SK-N-MC (cell line): ENCODE data around the gene C16orf92.

ENCODE experiments used
- DNase-seq: peaks from one replicate; pipeline ENCODE4 v3.0.0-alpha.2; 2011; ENCODE audit warnings: low read depth, low spot score
- H3K27ac ChIP-seq: fragments of 200-600 bp; sonication (generic); 2 replicates; pipeline ENCODE4 v1.5.1; 2016; ENCODE audit warnings: mixed run types
- H3K36me3 ChIP-seq: fragments of 200-600 bp; sonication (generic); 2 replicates; pipeline ENCODE4 v1.6.1; 2017; ENCODE audit warnings: antibody characterized with exemption, low read length, mixed read lengths; ENCODE audit not compliant: insufficient read depth
- H3K4me3 ChIP-seq: fragments of 200-600 bp; sonication (generic); 2 replicates; pipeline ENCODE4 v1.5.1; 2016
- H3K9ac ChIP-seq: fragments of 200-600 bp; sonication (generic); 2 replicates; pipeline ENCODE4 v1.8.0; 2017; ENCODE audit warnings: mixed run types, mixed read lengths; ENCODE audit not compliant: insufficient read length
- H3K9me3 ChIP-seq: fragments of 200-600 bp; sonication (generic); 2 replicates; pipeline ENCODE4 v1.6.1; 2017; ENCODE audit warnings: low read depth, mild to moderate bottlenecking, antibody characterized with exemption, low read length, moderate library complexity, mixed read lengths
- EZH2 ChIP-seq: fragments of 200-600 bp; sonication (generic); IDR thresholded peaks from one replicate; pipeline ENCODE4 v1.6.1; 2017; ENCODE audit warnings: antibody characterized with exemption
- FOXP2 ChIP-seq: optimal IDR thresholded peaks from 2 replicates; pipeline ENCODE3; 2011; ENCODE audit warnings: mild to moderate bottlenecking, moderate library complexity; ENCODE audit not compliant: insufficient read depth; ENCODE audit errors: extremely low read length, control extremely low read depth
- POLR2AphosphoS5 ChIP-seq: IDR thresholded peaks from 2 replicates; pipeline ENCODE4 v1.6.1; 2012; ENCODE audit warnings: mild to moderate bottlenecking, low read depth, low read length, borderline replicate concordance

C16orf92 gene

DNA sequence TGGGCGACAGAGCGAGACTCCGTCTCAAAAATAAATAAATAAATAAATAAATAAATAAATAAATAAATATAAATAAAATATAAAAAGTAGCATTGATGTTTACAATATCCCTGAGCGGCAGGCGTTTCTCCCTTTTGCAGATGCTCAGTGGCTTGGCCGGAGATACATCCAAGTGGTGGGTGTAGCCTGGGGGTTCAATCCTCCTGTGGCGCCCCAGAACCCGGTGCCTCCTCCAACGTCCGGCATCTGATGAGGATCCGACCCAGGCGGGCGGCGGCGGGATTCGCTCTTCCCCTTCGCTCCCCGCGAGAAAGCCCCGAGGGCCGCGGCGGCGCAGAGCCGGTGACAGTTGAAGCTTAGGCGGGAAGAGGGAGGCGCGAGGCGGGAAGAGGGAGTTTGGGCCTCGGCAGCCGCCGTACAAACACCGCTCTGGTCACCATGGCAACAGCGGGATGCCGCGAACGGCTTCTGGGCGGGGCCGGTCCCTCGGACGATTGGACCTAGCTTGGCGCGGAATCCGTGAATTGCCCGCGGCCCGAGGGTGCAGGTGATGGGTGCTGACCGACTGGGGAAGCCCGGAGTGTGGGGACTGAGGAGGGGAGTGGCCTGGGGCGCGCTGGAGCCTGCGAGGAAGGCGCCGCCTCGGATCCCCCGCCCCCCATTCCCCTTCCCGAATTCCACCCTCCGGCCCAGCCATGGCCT lies 29.8 kb downstream of the C16orf92 start:
- Histone ChIP-seq H3K9ac (peak overlapping the region; percentile 79), H3K36me3 (peaks cover 15% of the 10 kb centered on the region; the same call in 1 of the 2 replicates), H3K4me3 (peak overlapping the region; percentile 97), H3K27ac (peak overlapping the region; percentile 89), H3K9me3 (no peaks in the 10 kb centered on the region)
- TF ChIP-seq POLR2AphosphoS5 (no peak; the same call in 1 of the 2 replicates), FOXP2 (no peak), EZH2 (no peak)
- DNase-seq, result peak; percentile 28

DNA sequence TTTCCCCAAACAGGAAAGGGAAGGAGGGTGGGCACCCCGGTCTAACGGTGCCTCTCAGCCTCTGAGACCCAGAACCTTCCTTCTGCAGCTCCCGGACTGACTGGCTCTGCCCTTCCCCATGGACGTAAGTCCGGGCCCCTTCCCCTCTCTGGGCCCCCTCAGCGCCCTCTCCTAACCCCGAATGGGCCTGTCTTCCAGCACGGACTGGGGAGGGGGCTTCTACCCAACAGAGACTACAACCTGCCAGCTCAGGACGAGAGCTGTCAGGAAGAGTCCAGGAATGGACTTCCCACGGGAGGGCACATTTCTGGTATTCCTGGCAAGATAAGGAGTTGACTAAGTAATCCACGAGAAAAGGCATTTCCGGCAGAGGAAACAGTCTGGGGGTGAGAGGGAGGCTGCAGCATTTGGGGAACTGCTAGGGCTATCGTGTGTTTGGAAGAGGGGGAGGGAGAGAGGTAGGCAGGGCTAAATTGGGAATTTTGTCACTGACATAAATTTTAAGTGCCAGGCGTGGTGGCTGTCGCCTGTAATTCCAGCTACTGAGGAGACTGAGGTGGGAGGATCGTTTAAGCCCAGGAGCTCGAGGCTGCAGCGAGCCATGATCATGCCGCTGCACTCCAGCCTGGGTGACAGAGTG lies 30.5 kb downstream of the C16orf92 start:
- peak overlapping the region; percentile 97 for H3K4me3 ChIP-seq
- TF ChIP-seq EZH2, result no peak
- 0 out of 2 replicates have a peak, but pooled peaks have one; percentile 23 for TF ChIP-seq POLR2AphosphoS5
- peak; percentile 24 for TF ChIP-seq FOXP2
- peaks cover 19% of the 10 kb centered on the region; the same call in 1 of the 2 replicates for H3K36me3 ChIP-seq
- peak; percentile 73 for DNase-seq
- H3K9ac ChIP-seq, result peak overlapping the region; percentile 79
- peak overlapping the region; percentile 89 for H3K27ac ChIP-seq
- H3K9me3 ChIP-seq, result no peaks in the 10 kb centered on the region

DNA sequence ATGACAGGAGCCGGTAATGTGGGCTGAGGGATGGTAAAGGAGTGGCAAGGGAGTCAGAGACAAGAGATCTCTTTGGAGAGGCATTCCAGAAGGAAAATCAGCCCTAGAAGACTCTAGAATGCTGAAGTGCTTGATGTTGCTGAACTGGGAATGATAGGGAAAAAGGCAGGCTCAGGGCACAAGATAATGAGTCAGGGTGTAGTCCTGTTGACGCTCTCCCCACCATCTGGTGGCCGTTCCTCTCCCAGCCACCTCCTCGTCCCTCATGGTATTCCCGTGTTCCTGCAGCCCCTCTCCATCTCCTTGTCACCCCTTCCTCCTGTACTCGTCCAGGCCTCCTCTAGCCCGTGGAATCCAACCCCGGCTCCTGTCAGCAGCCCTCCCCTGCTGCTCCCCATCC lies 31.5 kb downstream of the C16orf92 start:
- no peak overlapping the region for H3K27ac ChIP-seq
- no peak for DNase-seq
- TF ChIP-seq EZH2 (no peak), POLR2AphosphoS5 (no peak), FOXP2 (no peak)
- H3K4me3 ChIP-seq, result no peak overlapping the region; the same call in 1 of the 2 replicates
- H3K9ac ChIP-seq, result no peak overlapping the region
- no peaks in the 10 kb centered on the region for H3K9me3 ChIP-seq
- peaks cover 23% of the 10 kb centered on the region; the same call in 1 of the 2 replicates for H3K36me3 ChIP-seq

DNA sequence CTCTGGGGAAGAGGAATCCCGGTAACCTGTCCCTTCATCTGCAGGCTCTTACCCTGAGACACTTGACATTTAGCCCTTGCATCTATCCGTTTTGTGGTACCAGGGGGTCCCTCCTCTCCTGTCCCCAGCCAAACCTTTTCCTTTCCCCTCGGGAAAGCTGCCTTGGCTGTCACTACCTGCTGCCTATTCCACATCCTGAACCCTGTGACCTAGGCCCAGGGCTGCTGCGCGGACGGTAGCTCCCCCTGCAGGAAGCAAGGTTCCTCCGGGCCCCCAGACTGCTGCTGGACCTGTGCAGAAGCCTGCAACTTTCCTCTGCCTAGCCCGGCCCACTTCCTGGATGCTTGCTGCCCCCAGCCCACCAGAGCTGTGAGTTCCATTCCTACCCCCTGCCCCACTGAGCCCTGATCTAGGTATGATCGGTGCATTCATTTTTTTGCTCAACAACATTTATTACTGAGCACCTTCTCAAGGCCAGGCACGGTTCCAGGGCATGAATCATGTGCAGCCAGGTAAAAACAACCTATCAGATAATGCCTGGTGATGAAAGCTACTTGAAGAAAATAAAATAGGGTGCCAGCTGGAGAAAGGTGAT lies 32.1 kb downstream of the C16orf92 start:
- Histone ChIP-seq H3K4me3 (no peak overlapping the region), H3K9me3 (no peaks in the 10 kb centered on the region), H3K36me3 (peaks cover 29% of the 10 kb centered on the region; the same call in 1 of the 2 replicates), H3K9ac (no peak overlapping the region), H3K27ac (no peak overlapping the region)
- DNase-seq, result no peak
- TF ChIP-seq FOXP2 (no peak), POLR2AphosphoS5 (no peak), EZH2 (no peak)

GRCh38 chr16:30060346-30060745 lies 37.3 kb downstream of the C16orf92 start:
- Histone ChIP-seq H3K27ac (peak overlapping the region; percentile 61), H3K9me3 (no peaks in the 10 kb centered on the region), H3K4me3 (no peak overlapping the region), H3K9ac (no peak overlapping the region), H3K36me3 (peaks cover 31% of the 10 kb centered on the region; the same call in 1 of the 2 replicates)
- TF ChIP-seq EZH2, result no peak
- TF ChIP-seq POLR2AphosphoS5, result no peak
- no peak for TF ChIP-seq FOXP2
- DNase-seq, result no peak

GRCh38 chr16:30060836-30061554 lies 38.0 kb downstream of the C16orf92 start:
- H3K4me3 ChIP-seq, result no peak overlapping the region
- TF ChIP-seq POLR2AphosphoS5, result no peak
- no peak for TF ChIP-seq FOXP2
- TF ChIP-seq EZH2, result no peak
- no peaks in the 10 kb centered on the region for H3K9me3 ChIP-seq
- H3K27ac ChIP-seq, result peak overlapping the region; percentile 61; the same call in 1 of the 2 replicates
- no peak overlapping the region for H3K9ac ChIP-seq
- H3K36me3 ChIP-seq, result peaks cover 28% of the 10 kb centered on the region; the same call in 1 of the 2 replicates
- no peak for DNase-seq

DNA sequence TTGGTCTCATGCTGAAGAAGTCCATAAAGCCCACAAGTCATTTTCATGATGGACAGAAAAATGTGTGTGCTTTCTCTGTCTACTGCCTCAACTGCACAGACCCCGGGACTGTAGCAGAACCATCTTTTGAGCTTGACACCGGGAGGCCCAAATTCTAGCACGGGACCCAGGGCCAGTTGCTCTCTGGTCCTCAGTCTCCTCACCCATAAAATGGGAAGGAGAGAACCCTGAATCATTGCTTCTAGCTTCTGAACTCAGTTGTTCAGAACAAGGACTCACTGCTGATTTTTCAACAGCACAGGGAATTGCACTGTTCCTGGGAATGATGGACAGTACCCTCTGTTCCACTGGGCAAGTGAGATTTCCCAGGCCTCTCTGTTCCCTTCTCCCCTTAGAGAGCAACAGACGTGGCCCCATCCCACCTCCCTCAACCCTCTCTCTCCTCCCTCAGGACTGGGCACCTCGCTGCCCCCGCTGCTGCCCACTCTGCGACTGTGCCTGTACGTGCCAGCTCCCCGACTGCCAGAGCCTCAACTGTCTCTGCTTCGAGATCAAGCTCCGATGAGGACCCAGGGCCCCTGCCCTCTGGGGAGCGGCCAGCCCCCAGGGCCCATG lies 40.4 kb downstream of the C16orf92 start:
- Histone ChIP-seq H3K4me3 (peak overlapping the region; percentile 94), H3K27ac (peak overlapping the region; percentile 97), H3K9ac (peak overlapping the region; percentile 90), H3K36me3 (peaks cover 34% of the 10 kb centered on the region), H3K9me3 (no peaks in the 10 kb centered on the region)
- no peak for TF ChIP-seq POLR2AphosphoS5
- TF ChIP-seq FOXP2, result no peak
- no peak for TF ChIP-seq EZH2
- DNase-seq, result no peak
